HG03039 (cell line): ENCODE data around the gene RBBP7.
"Not testable (repeated sequence)": the region's sequence is repeated elsewhere in the genome, so short reads cannot be mapped to it uniquely, and the experiment has no call there.

Experiments
- ATAC-seq: cut with Tn5 transposase; IDR thresholded peaks from one replicate; pipeline ENCODE4 v1.9.1; 2021; ENCODE audit warnings: mild to moderate bottlenecking, moderate library complexity; ENCODE audit not compliant: unreplicated experiment

Gene RBBP7

GRCh38 chrX:16867947-16868346 is 2.2 kb downstream of the RBBP7 start:
- ATAC-seq, result no peak

GRCh38 chrX:16862829-16863228 is 7.3 kb downstream of the RBBP7 start:
- ATAC-seq, result no peak

- ATAC-seq, result no peak
These were observed 13.4 kb downstream of the RBBP7 start for GRCh38 chrX:16856744-16857143.

GRCh38 chrX:16856076-16856404 is 14.1 kb downstream of the RBBP7 start:
- not testable (repeated sequence) for ATAC-seq

- ATAC-seq, result no peak
These were observed 14.6 kb downstream of the RBBP7 start for GRCh38 chrX:16855363-16856075.

- no peak for ATAC-seq
These were observed 16.6 kb downstream of the RBBP7 start for GRCh38 chrX:16853537-16853936.

GRCh38 chrX:16852617-16853179 is 17.5 kb downstream of the RBBP7 start:
- ATAC-seq, result no peak

GRCh38 chrX:16851827-16852226 is 18.3 kb downstream of the RBBP7 start:
- ATAC-seq, result no peak

- ATAC-seq, result no peak
These were observed 18.7 kb downstream of the RBBP7 start for GRCh38 chrX:16851421-16851820.

- ATAC-seq, result no peak
These were observed 21.6 kb downstream of the RBBP7 start for GRCh38 chrX:16848541-16848940.

- no peak for ATAC-seq
These were observed 24.5 kb downstream of the RBBP7 start for GRCh38 chrX:16845686-16846085.

GRCh38 chrX:16843208-16843909 is 26.8 kb downstream of the RBBP7 start:
- no peak for ATAC-seq

GRCh38 chrX:16842684-16843083 is 27.5 kb downstream of the RBBP7 start:
- ATAC-seq, result no peak

- ATAC-seq, result no peak
These were observed 30.2 kb downstream of the RBBP7 start for GRCh38 chrX:16839852-16840460.

GRCh38 chrX:16839219-16839851 is 30.8 kb downstream of the RBBP7 start:
- no peak for ATAC-seq

- ATAC-seq, result no peak
These were observed 31.7 kb downstream of the RBBP7 start for GRCh38 chrX:16838202-16839066.

GRCh38 chrX:16836371-16836770 is 33.8 kb downstream of the RBBP7 start:
- no peak for ATAC-seq

GRCh38 chrX:16834806-16835205 is 35.4 kb downstream of the RBBP7 start:
- no peak for ATAC-seq

GRCh38 chrX:16832301-16832700 is 37.9 kb downstream of the RBBP7 start:
- ATAC-seq, result no peak

GRCh38 chrX:16828124-16828908 is 41.8 kb downstream of the RBBP7 start:
- no peak for ATAC-seq
